22Rv1 (cell line): ENCODE results near the gene CCDC106.

Source experiments
- CTCF ChIP-seq: fragments of 450-650 bp; IDR thresholded peaks from 2 replicates; pipeline ENCODE4 v1.5.1; 2017; ENCODE audit warnings: mild to moderate bottlenecking
- ZFX ChIP-seq: fragments of 450-650 bp; IDR thresholded peaks from 2 replicates; pipeline ENCODE4 v1.6.1; 2017; ENCODE audit warnings: antibody characterized with exemption, borderline replicate concordance

GRCh38 chr19:55648585-55649267 lies 714 bp downstream of the CCDC106 start:
- TF ChIP-seq CTCF, result no peak
- no peak for TF ChIP-seq ZFX
